SK-N-MC (cell line): ENCODE measurements around the gene MIPOL1.

Experiments
- EZH2 ChIP-seq: fragments of 200-600 bp; sonication (generic); IDR thresholded peaks from one replicate; pipeline ENCODE4 v1.6.1; 2017; ENCODE audit warnings: antibody characterized with exemption
- POLR2AphosphoS5 ChIP-seq: IDR thresholded peaks from 2 replicates; pipeline ENCODE4 v1.6.1; 2012; ENCODE audit warnings: mild to moderate bottlenecking, low read depth, low read length, borderline replicate concordance

DNA sequence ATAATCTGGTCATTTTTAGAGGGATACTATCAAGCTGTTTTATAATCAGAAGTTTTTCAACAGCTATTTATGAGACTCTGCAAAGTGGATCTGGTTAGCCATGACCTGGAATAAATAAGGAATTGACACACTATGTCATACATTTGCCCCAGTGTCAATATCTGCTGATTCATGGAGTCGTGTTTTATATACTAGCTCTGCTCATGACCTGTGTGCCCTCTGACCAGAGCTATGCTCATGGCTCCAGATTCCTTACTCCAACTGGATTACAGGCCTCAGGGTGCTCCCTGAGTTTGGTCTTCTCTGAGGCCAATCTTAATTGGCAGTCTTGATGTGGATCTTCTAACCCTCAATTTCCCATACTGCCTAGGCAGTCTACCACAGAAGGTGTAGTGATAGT is 256.2 kb downstream of the MIPOL1 start:
- TF ChIP-seq EZH2 (no peak), POLR2AphosphoS5 (no peak)
